Activated T-cell treated with anti-CD3 and anti-CD28 coated beads, Interleukin-2, amount 50 U/mL, for 24 hours (primary cell): ENCODE results near the gene SPON1.
A peak's percentile ranks its signal among the peaks of the same experiment; 100 is the strongest.
"Not testable (repeated sequence)": the region's sequence is repeated elsewhere in the genome, so short reads cannot be mapped to it uniquely, and the experiment has no call there.

ENCODE experiments used
- DNase-seq: peaks from one replicate; pipeline ENCODE4 v3.0.0-alpha.2; 2020
- H3K27ac Mint-ChIP-seq: 2 replicates; pipeline ENCODE4 v1.8.0; 2020; ENCODE audit warnings: mild to moderate bottlenecking, mixed read lengths
- H3K27me3 Mint-ChIP-seq: 2 replicates; pipeline ENCODE4 v1.8.0; 2020; ENCODE audit warnings: mixed read lengths
- H3K36me3 Mint-ChIP-seq: 2 replicates; pipeline ENCODE4 v1.8.0; 2020; ENCODE audit warnings: low read depth, mixed read lengths
- H3K4me1 Mint-ChIP-seq: 2 replicates; pipeline ENCODE4 v1.8.0; 2020; ENCODE audit warnings: low read depth, mixed read lengths
- H3K4me3 Mint-ChIP-seq: 2 replicates; pipeline ENCODE4 v1.8.0; 2020; ENCODE audit warnings: mild to moderate bottlenecking, moderate library complexity, mixed read lengths
- H3K9me3 Mint-ChIP-seq: 2 replicates; pipeline ENCODE4 v1.8.0; 2020; ENCODE audit warnings: mixed read lengths

SPON1 gene

GRCh38 chr11:14278869-14279268 is 316.3 kb downstream of the SPON1 start:
- H3K27ac Mint-ChIP-seq, H3K4me3 Mint-ChIP-seq, H3K9me3 Mint-ChIP-seq, H3K27me3 Mint-ChIP-seq, DNase-seq, H3K4me1 Mint-ChIP-seq: not testable (repeated sequence)
- H3K36me3 Mint-ChIP-seq: peaks cover 33% of the 10 kb centered on the region

GRCh38 chr11:14288189-14288935 is 325.8 kb downstream of the SPON1 start:
- Mint-ChIP-seq H3K27me3 (no peaks in the 10 kb centered on the region), H3K27ac (peak overlapping the region; percentile 68), H3K36me3 (peaks cover 58% of the 10 kb centered on the region), H3K4me3 (no peak overlapping the region), H3K4me1 (peaks cover 10% of the 10 kb centered on the region), H3K9me3 (no peaks in the 10 kb centered on the region)
- DNase-seq: no peak

- H3K27me3 Mint-ChIP-seq: no peaks in the 10 kb centered on the region
- no peak for DNase-seq
- H3K4me1 Mint-ChIP-seq: peaks cover 10% of the 10 kb centered on the region
- no peak overlapping the region for H3K4me3 Mint-ChIP-seq
- no peaks in the 10 kb centered on the region for H3K9me3 Mint-ChIP-seq
- H3K36me3 Mint-ChIP-seq: peaks cover 71% of the 10 kb centered on the region
- no peak overlapping the region for H3K27ac Mint-ChIP-seq
These were observed 327.9 kb downstream of the SPON1 start for GRCh38 chr11:14290422-14290821.

GRCh38 chr11:14299921-14300320 is 337.4 kb downstream of the SPON1 start:
- no peak for DNase-seq
- Mint-ChIP-seq H3K9me3 (no peaks in the 10 kb centered on the region), H3K36me3 (peaks cover 4% of the 10 kb centered on the region), H3K4me3 (no peak overlapping the region), H3K27ac (no peak overlapping the region), H3K4me1 (peaks cover 1% of the 10 kb centered on the region), H3K27me3 (no peaks in the 10 kb centered on the region)

GRCh38 chr11:14300661-14301304 is 338.3 kb downstream of the SPON1 start:
- H3K4me1 Mint-ChIP-seq: peaks cover 1% of the 10 kb centered on the region
- H3K9me3 Mint-ChIP-seq: no peaks in the 10 kb centered on the region
- peak; percentile 41 for DNase-seq
- no peak overlapping the region for H3K27ac Mint-ChIP-seq
- H3K27me3 Mint-ChIP-seq: no peaks in the 10 kb centered on the region
- H3K36me3 Mint-ChIP-seq: no peaks in the 10 kb centered on the region
- no peak overlapping the region for H3K4me3 Mint-ChIP-seq

- no peaks in the 10 kb centered on the region for H3K9me3 Mint-ChIP-seq
- H3K27ac Mint-ChIP-seq: no peak overlapping the region
- H3K27me3 Mint-ChIP-seq: no peaks in the 10 kb centered on the region
- H3K4me1 Mint-ChIP-seq: peaks cover 8% of the 10 kb centered on the region
- H3K4me3 Mint-ChIP-seq: no peak overlapping the region
- no peak for DNase-seq
- no peaks in the 10 kb centered on the region for H3K36me3 Mint-ChIP-seq
These were observed 342.1 kb downstream of the SPON1 start for GRCh38 chr11:14304601-14305000.

GRCh38 chr11:14305649-14306048 is 343.1 kb downstream of the SPON1 start:
- H3K9me3 Mint-ChIP-seq: no peaks in the 10 kb centered on the region
- DNase-seq: no peak
- H3K36me3 Mint-ChIP-seq: no peaks in the 10 kb centered on the region
- no peaks in the 10 kb centered on the region for H3K27me3 Mint-ChIP-seq
- H3K4me1 Mint-ChIP-seq: peaks cover 8% of the 10 kb centered on the region
- no peak overlapping the region for H3K27ac Mint-ChIP-seq
- H3K4me3 Mint-ChIP-seq: no peak overlapping the region

- no peak overlapping the region for H3K4me3 Mint-ChIP-seq
- DNase-seq: no peak
- H3K9me3 Mint-ChIP-seq: no peaks in the 10 kb centered on the region
- H3K27me3 Mint-ChIP-seq: no peaks in the 10 kb centered on the region
- H3K27ac Mint-ChIP-seq: no peak overlapping the region
- peaks cover 8% of the 10 kb centered on the region for H3K4me1 Mint-ChIP-seq
- no peaks in the 10 kb centered on the region for H3K36me3 Mint-ChIP-seq
These were observed 344.0 kb downstream of the SPON1 start for GRCh38 chr11:14306481-14306880.

GRCh38 chr11:14308114-14308896 is 345.8 kb downstream of the SPON1 start:
- H3K27me3 Mint-ChIP-seq: no peaks in the 10 kb centered on the region
- H3K27ac Mint-ChIP-seq: no peak overlapping the region
- no peaks in the 10 kb centered on the region for H3K9me3 Mint-ChIP-seq
- peaks cover 17% of the 10 kb centered on the region for H3K4me1 Mint-ChIP-seq
- H3K36me3 Mint-ChIP-seq: no peaks in the 10 kb centered on the region
- H3K4me3 Mint-ChIP-seq: no peak overlapping the region
- DNase-seq: no peak

GRCh38 chr11:14308897-14309387 is 346.4 kb downstream of the SPON1 start:
- no peaks in the 10 kb centered on the region for H3K9me3 Mint-ChIP-seq
- H3K36me3 Mint-ChIP-seq: no peaks in the 10 kb centered on the region
- H3K4me3 Mint-ChIP-seq: no peak overlapping the region
- no peak for DNase-seq
- no peaks in the 10 kb centered on the region for H3K27me3 Mint-ChIP-seq
- no peak overlapping the region for H3K27ac Mint-ChIP-seq
- peaks cover 22% of the 10 kb centered on the region for H3K4me1 Mint-ChIP-seq

- H3K27ac Mint-ChIP-seq: no peak overlapping the region
- H3K9me3 Mint-ChIP-seq: no peaks in the 10 kb centered on the region
- H3K4me3 Mint-ChIP-seq: no peak overlapping the region
- H3K4me1 Mint-ChIP-seq: peaks cover 28% of the 10 kb centered on the region
- no peaks in the 10 kb centered on the region for H3K36me3 Mint-ChIP-seq
- DNase-seq: no peak
- H3K27me3 Mint-ChIP-seq: no peaks in the 10 kb centered on the region
These were observed 347.1 kb downstream of the SPON1 start for GRCh38 chr11:14309425-14310192.

- Mint-ChIP-seq H3K36me3 (no peaks in the 10 kb centered on the region), H3K4me3 (no peak overlapping the region), H3K27me3 (no peaks in the 10 kb centered on the region), H3K4me1 (peaks cover 37% of the 10 kb centered on the region), H3K9me3 (no peaks in the 10 kb centered on the region), H3K27ac (no peak overlapping the region)
- DNase-seq: no peak
These were observed 348.2 kb downstream of the SPON1 start for GRCh38 chr11:14310679-14311078.

- H3K9me3 Mint-ChIP-seq: no peaks in the 10 kb centered on the region
- H3K27ac Mint-ChIP-seq: no peak overlapping the region
- no peak for DNase-seq
- H3K4me1 Mint-ChIP-seq: peaks cover 40% of the 10 kb centered on the region
- H3K4me3 Mint-ChIP-seq: no peak overlapping the region
- H3K27me3 Mint-ChIP-seq: no peaks in the 10 kb centered on the region
- H3K36me3 Mint-ChIP-seq: no peaks in the 10 kb centered on the region
These were observed 350.4 kb downstream of the SPON1 start for GRCh38 chr11:14312736-14313438.

GRCh38 chr11:14314127-14314526 is 351.6 kb downstream of the SPON1 start:
- Mint-ChIP-seq H3K9me3 (no peaks in the 10 kb centered on the region), H3K4me1 (peaks cover 41% of the 10 kb centered on the region), H3K36me3 (no peaks in the 10 kb centered on the region), H3K27me3 (no peaks in the 10 kb centered on the region), H3K27ac (peak overlapping the region; percentile 42), H3K4me3 (no peak overlapping the region)
- DNase-seq: no peak
